ENCODE measurements around the gene BCR. TPM values are rescaled to one million over a fixed set of nuclear protein-coding genes. Genes with fewer than 3 reads are reported as not detected.

BCR gene
- total and polyA plus RNA-seq, 10 donors: 15.2 to 64.8 (median 50.7) TPM

- Histone ChIP-seq H3K27ac (no peak overlapping the region), H3K9me3 (no peaks in the 10 kb centered on the region), H3K36me3 (peaks cover 0 to 4% (median 0%) of the 10 kb centered on the region in 6 donors), H3K4me1 (peaks cover 0 to 9% (median 0%) of the 10 kb centered on the region in 6 donors), H3K27me3 (replicated peaks in 1 of 7) (no peaks in the 10 kb centered on the region), H3K4me3 (no peak overlapping the region)
- TF ChIP-seq CTCF (IDR thresholded peaks at IDR 0.05 in 8 of 11, conservative IDR thresholded peaks at IDR 0.05 in 3 of 11): no peak
- WGBS, 5 donors: 84 to 98% (median 86%) methylated on average over 7 to 11 of the region's 11 CpGs
- DNase-seq: no peak
- intact Hi-C loops (cut with DNase I; ENCODE audit: low total_unique reads): no loop called here
These were observed 16.2 kb upstream of the BCR start for GRCh38 chr22:23164091-23164490.

- no peak overlapping the region for H3K27ac ChIP-seq
- H3K27me3 ChIP-seq (replicated peaks in 1 of 7): no peaks in the 10 kb centered on the region
- TF ChIP-seq POLR2AphosphoS5 (IDR thresholded peaks at IDR 0.05) (no peak), CTCF (IDR thresholded peaks at IDR 0.05 in 8 of 11, conservative IDR thresholded peaks at IDR 0.05 in 3 of 11) (no peak), POLR2A (IDR thresholded peaks at IDR 0.05) (no peak)
- peaks cover 0 to 6% (median 0%) of the 10 kb centered on the region in 6 donors for H3K4me1 ChIP-seq
- H3K4me3 ChIP-seq: no peak overlapping the region
- peaks cover 0 to 4% (median 0%) of the 10 kb centered on the region in 6 donors for H3K36me3 ChIP-seq
- 75 to 98% (median 85%) methylated on average over 3 to 6 of the region's 6 CpGs for WGBS, 5 donors
- no peak for DNase-seq
- intact Hi-C loops (cut with DNase I; ENCODE audit: low total_unique reads): no loop called here
- H3K9me3 ChIP-seq: no peaks in the 10 kb centered on the region
These were observed 14.1 kb upstream of the BCR start for GRCh38 chr22:23166042-23166831.

- intact Hi-C loops (cut with DNase I; ENCODE audit: low total_unique reads): no loop called here
- no peak overlapping the region for H3K4me3 ChIP-seq
- TF ChIP-seq POLR2AphosphoS5 (IDR thresholded peaks at IDR 0.05) (no peak), POLR2A (IDR thresholded peaks at IDR 0.05) (no peak), CTCF (IDR thresholded peaks at IDR 0.05 in 8 of 11, conservative IDR thresholded peaks at IDR 0.05 in 3 of 11) (no peak)
- H3K9me3 ChIP-seq: no peaks in the 10 kb centered on the region
- DNase-seq: no peak
- H3K4me1 ChIP-seq: peaks cover 0 to 6% (median 0%) of the 10 kb centered on the region in 6 donors
- H3K27me3 ChIP-seq (replicated peaks in 1 of 7): no peaks in the 10 kb centered on the region
- no peaks in the 10 kb centered on the region for H3K36me3 ChIP-seq
- 80 to 88% (median 86%) methylated on average over 10 of the region's 10 CpGs for WGBS, 5 donors
- no peak overlapping the region for H3K27ac ChIP-seq
These were observed 13.3 kb upstream of the BCR start for GRCh38 chr22:23166841-23167616.
